Tibial artery (tissue), 4 donors: ENCODE data around the gene OCA2.

Experiments
- DNase-seq, 2 donors: peaks; one replicate each; pipeline ENCODE4 v3.0.0-alpha.2; 2019
- H3K27ac ChIP-seq, 2 donors: fragments of 200-600 bp; sonication (generic) in 1 of 2; 1 replicate in 1 of 2; 2 replicates in 1 of 2; pipeline ENCODE4 v1.5.1; 2018 to 2019; ENCODE audit warnings: mild to moderate bottlenecking in 1 of 2
- H3K27me3 ChIP-seq, 2 donors: fragments of 200-600 bp; sonication (generic) in 1 of 2; one replicate each; pipeline versions ENCODE4 v1.5.1 to v1.6.0; 2016 to 2019
- H3K36me3 ChIP-seq, 3 donors: fragments of 200-600 bp; sonication (generic) in 2 of 3; one replicate each; pipeline ENCODE4 v1.5.1; 2016 to 2019; ENCODE audit warnings: mild to moderate bottlenecking in 2 of 3
- H3K4me1 ChIP-seq, 4 donors: fragments of 200-600 bp; sonication (generic) in 2 of 4; 1 replicate in 3 of 4; 2 replicates in 1 of 4; pipeline ENCODE4 v1.5.1; 2016 to 2019
- H3K4me3 ChIP-seq, 2 donors: fragments of 200-600 bp; sonication (generic) in 1 of 2; 1 replicate in 1 of 2; 2 replicates in 1 of 2; pipeline ENCODE4 v1.5.1; 2018 to 2019; ENCODE audit warnings: mild to moderate bottlenecking in 2 of 2
- H3K9me3 ChIP-seq, 3 donors: fragments of 200-600 bp; sonication (generic) in 1 of 3; one replicate each; pipeline ENCODE4 v1.5.1; 2016 to 2019
- intact Hi-C: fragments of 100-400 bp; cut with DNase I; formaldehyde crosslinking; loops from one replicate; pipeline ENCODE4 v1.15.0; 2023; ENCODE audit warnings: low total_unique reads
- TF ChIP-seq, protein P1 (sequence below), 2 experiments: fragments of 200-600 bp in 1 of 2; fragments of 450-650 bp in 1 of 2; IDR thresholded peaks; one replicate each; pipeline ENCODE4 v1.5.1; 2017 to 2019; ENCODE audit warnings: antibody characterized with exemption in 2 of 2, mild to moderate bottlenecking in 1 of 2, moderate library complexity in 1 of 2

OCA2 gene

DNA sequence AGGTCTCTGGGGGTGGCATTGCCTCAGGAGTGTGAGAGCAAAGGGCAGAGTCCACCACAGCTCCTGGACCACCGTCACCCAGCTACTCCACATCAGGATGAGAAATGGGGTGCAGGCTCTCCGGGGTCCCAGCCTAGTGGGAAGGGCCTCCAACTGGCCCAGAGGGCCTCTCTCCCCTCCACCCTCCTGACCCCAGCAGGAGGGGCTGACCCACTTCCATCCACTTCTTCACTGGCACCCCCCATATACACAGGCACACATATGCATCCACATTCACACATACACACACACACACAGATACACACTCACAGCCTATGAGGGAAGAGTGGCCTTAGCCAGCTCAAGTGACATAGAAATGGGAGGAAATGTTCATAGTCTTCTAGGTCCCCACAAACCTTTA is 286.0 kb downstream of the OCA2 start:
- DNase-seq: no peak
- Histone ChIP-seq H3K4me3 (no peak overlapping the region), H3K4me1 (no peaks in the 10 kb centered on the region), H3K27me3 (no peaks in the 10 kb centered on the region), H3K27ac (no peak overlapping the region), H3K9me3 (no peaks in the 10 kb centered on the region), H3K36me3 (peaks cover 0 to under 1% (median 0%) of the 10 kb centered on the region in 3 donors)
- intact Hi-C loops: no loop called here
- TF ChIP-seq, protein P1, sequence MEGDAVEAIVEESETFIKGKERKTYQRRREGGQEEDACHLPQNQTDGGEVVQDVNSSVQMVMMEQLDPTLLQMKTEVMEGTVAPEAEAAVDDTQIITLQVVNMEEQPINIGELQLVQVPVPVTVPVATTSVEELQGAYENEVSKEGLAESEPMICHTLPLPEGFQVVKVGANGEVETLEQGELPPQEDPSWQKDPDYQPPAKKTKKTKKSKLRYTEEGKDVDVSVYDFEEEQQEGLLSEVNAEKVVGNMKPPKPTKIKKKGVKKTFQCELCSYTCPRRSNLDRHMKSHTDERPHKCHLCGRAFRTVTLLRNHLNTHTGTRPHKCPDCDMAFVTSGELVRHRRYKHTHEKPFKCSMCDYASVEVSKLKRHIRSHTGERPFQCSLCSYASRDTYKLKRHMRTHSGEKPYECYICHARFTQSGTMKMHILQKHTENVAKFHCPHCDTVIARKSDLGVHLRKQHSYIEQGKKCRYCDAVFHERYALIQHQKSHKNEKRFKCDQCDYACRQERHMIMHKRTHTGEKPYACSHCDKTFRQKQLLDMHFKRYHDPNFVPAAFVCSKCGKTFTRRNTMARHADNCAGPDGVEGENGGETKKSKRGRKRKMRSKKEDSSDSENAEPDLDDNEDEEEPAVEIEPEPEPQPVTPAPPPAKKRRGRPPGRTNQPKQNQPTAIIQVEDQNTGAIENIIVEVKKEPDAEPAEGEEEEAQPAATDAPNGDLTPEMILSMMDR (IDR thresholded peaks at IDR 0.05): no peak

GRCh38 chr15:27808182-27808581 is 290.9 kb downstream of the OCA2 start:
- Histone ChIP-seq H3K27me3 (no peaks in the 10 kb centered on the region), H3K36me3 (no peaks in the 10 kb centered on the region), H3K9me3 (peaks cover 0 to 8% (median 0%) of the 10 kb centered on the region in 3 donors), H3K4me1 (no peaks in the 10 kb centered on the region), H3K27ac (no peak overlapping the region), H3K4me3 (no peak overlapping the region)
- TF ChIP-seq, protein P1 (IDR thresholded peaks at IDR 0.05): no peak
- DNase-seq: no peak
- intact Hi-C loops: no loop called here

DNA sequence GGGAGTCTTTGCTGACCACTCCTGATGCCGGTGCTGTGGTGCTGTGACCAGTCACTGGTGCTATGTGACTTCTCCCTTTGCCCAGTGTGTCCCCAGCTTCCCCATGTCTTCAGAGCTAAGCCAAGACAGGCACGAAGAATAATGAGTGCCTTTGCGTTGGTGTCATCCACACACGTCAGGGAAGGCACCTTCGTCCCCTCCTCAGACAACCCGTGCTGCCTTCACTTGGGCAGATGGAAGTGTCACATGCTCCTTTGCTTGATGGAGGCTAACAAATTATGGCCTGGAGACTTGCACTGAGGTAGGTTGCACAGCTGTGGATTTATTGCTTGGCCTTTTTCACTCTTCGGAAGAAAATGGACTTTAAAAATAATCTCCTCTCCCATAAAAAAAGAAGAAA is 291.8 kb downstream of the OCA2 start:
- Histone ChIP-seq H3K4me3 (no peak overlapping the region), H3K27me3 (no peaks in the 10 kb centered on the region), H3K9me3 (peaks cover 0 to 8% (median 0%) of the 10 kb centered on the region in 3 donors), H3K36me3 (no peaks in the 10 kb centered on the region), H3K27ac (no peak overlapping the region), H3K4me1 (no peaks in the 10 kb centered on the region)
- DNase-seq: no peak
- intact Hi-C loops: no loop called here
- TF ChIP-seq, protein P1 (IDR thresholded peaks at IDR 0.05): no peak

DNA sequence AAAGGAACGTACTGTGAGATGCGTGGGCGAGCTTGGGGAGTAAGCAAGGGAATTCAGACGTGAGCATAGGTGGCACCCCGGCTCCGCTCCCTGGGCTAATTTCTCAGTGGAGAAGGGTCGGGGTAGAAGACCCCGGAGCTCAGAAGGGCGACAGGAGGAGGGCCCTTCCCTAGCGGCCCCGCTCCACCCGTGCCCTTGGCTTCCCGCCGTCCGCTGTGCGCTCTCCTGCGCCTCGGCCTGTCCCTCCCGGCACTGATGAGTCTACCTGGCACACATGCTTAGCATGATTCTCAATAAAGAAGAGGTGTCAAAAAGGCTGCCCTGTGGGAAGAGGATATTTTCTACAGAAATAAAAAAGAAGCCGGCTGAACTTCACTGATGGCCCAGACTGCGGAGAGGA is 292.7 kb downstream of the OCA2 start:
- intact Hi-C loops: no loop called here
- TF ChIP-seq, protein P1 (IDR thresholded peaks at IDR 0.05): no peak
- H3K36me3 ChIP-seq: no peaks in the 10 kb centered on the region
- peaks cover 0 to 8% (median 0%) of the 10 kb centered on the region in 3 donors for H3K9me3 ChIP-seq
- H3K27ac ChIP-seq: no peak overlapping the region
- H3K27me3 ChIP-seq: no peaks in the 10 kb centered on the region
- H3K4me3 ChIP-seq: no peak overlapping the region
- H3K4me1 ChIP-seq: no peaks in the 10 kb centered on the region
- DNase-seq: no peak

- TF ChIP-seq, protein P1 (IDR thresholded peaks at IDR 0.05): no peak
- H3K27ac ChIP-seq: no peak overlapping the region
- H3K4me3 ChIP-seq: no peak overlapping the region
- DNase-seq: no peak
- H3K27me3 ChIP-seq: no peaks in the 10 kb centered on the region
- no peaks in the 10 kb centered on the region for H3K4me1 ChIP-seq
- peaks cover 0 to 8% (median 0%) of the 10 kb centered on the region in 3 donors for H3K9me3 ChIP-seq
- intact Hi-C loops: no loop called here
- H3K36me3 ChIP-seq: no peaks in the 10 kb centered on the region
These were observed 293.6 kb downstream of the OCA2 start for GRCh38 chr15:27805261-27806220.
